GOT3 (cell line): ENCODE results near the gene SLC25A21.

Experiments used
- DNase-seq: peaks from one replicate; lab custom pipeline; 2025; ENCODE audit warnings: mixed read lengths; lab: John Stamatoyannopoulos, UW

Gene SLC25A21

GRCh38 chr14:37045340-37046061 is 126.9 kb downstream of the SLC25A21 start:
- DNase-seq: no peak

GRCh38 chr14:37037636-37038387 is 134.6 kb downstream of the SLC25A21 start:
- DNase-seq: no peak

- no peak for DNase-seq
Observed at GRCh38 chr14:37036669-37037341, 135.6 kb downstream of the SLC25A21 start.

- no peak for DNase-seq
Observed at GRCh38 chr14:37035401-37035800, 137.0 kb downstream of the SLC25A21 start.

GRCh38 chr14:37034410-37035285 is 137.8 kb downstream of the SLC25A21 start:
- no peak for DNase-seq

- DNase-seq: no peak
Observed at GRCh38 chr14:37032863-37033262, 139.5 kb downstream of the SLC25A21 start.

- DNase-seq: no peak
Observed at GRCh38 chr14:37027188-37027824, 145.1 kb downstream of the SLC25A21 start.

- no peak for DNase-seq
Observed at GRCh38 chr14:37023875-37024565, 148.4 kb downstream of the SLC25A21 start.

- DNase-seq: no peak
Observed at GRCh38 chr14:37021390-37021789, 151.0 kb downstream of the SLC25A21 start.

- no peak for DNase-seq
Observed at GRCh38 chr14:37019488-37019887, 152.9 kb downstream of the SLC25A21 start.

- DNase-seq: no peak
Observed at GRCh38 chr14:37018571-37019240, 153.7 kb downstream of the SLC25A21 start.

GRCh38 chr14:37013078-37013477 is 159.3 kb downstream of the SLC25A21 start:
- no peak for DNase-seq

- no peak for DNase-seq
Observed at GRCh38 chr14:36998686-36999085, 173.7 kb downstream of the SLC25A21 start.

- no peak for DNase-seq
Observed at GRCh38 chr14:36997843-36998242, 174.6 kb downstream of the SLC25A21 start.

GRCh38 chr14:36996857-36997590 is 175.4 kb downstream of the SLC25A21 start:
- DNase-seq: no peak

GRCh38 chr14:36996133-36996856 is 176.1 kb downstream of the SLC25A21 start:
- DNase-seq: no peak

- DNase-seq: no peak
Observed at GRCh38 chr14:36989806-36990205, 182.6 kb downstream of the SLC25A21 start.

- DNase-seq: no peak
Observed at GRCh38 chr14:36988989-36989388, 183.4 kb downstream of the SLC25A21 start.

GRCh38 chr14:36988568-36988967 is 183.8 kb downstream of the SLC25A21 start:
- DNase-seq: no peak
